GM18499 (cell line): ENCODE results near the gene CCDC137.

Experiments used
- ATAC-seq: cut with Tn5 transposase; IDR thresholded peaks from one replicate; pipeline ENCODE4 v1.9.1; 2021; ENCODE audit warnings: moderate number of reproducible peaks; ENCODE audit not compliant: insufficient read depth, unreplicated experiment

CCDC137 gene

DNA sequence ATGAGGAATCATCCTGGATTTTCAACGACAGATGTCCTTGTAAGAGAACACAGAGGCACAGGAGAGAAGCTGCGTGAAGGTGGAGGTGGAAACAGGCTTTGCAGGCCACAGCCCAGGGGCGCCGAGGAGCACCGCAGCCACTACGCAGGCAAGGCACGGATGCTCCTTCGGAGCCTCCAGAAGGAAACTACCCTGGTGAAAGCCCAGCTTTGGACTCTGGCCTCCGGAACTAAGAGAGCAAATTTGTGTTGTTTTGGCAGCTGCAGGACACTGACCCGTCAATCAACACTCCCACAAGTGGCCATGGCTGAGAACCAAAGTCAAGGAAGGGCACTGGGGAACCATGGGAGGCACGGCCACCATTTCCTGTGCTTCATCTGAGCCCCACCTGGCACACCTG, 13.6 kb downstream of the CCDC137 start:
- no peak for ATAC-seq

DNA sequence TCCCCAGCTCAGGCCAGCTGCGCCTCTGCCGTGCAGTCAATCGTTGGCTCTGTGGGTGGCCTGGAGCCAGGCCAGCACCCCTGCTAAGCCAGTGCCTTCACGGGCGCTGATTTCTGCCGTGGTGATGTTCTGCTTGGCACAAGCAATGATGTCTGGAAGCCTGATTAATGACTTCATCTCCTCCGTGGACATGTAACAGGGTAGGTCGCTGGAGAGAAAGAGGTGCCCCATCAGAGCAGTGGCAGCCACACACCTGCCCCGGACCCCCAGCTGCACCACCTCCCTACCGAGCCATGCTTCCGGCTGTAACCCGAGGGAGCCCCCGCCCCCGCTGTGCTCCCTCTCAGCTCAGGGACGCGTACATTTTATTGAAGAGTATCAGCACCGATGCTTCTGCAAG, 15.1 kb downstream of the CCDC137 start:
- ATAC-seq, result no peak

DNA sequence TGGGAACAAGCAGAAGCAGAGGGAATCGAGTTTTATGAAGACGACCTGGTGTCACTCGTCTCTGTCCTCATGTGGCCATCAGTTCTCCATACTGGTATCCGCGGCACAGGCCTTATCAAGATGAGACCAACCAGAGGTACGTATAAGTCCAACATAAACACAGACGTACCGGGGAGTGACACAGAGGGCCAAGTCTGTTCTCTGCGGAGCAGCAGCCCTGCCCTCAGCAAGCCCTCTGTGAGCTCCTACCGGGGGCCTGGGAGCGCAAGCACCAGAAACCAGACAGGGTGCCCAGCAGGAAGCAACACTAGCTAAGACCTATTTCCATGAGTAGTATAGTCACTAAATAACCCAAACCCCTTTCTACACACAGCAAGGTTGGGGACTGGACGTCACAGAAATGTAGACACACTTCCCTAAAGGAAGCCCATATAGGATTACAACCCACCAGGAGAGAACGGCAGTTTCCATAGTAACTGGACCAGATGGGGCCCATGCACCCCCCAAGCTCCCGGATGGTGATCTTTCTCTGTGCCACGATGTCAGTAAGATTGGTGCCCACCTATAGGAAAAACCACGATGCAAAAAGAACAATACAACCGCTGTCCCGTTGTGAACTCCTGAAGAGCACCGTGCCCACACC, 16.1 kb downstream of the CCDC137 start:
- ATAC-seq, result no peak

DNA sequence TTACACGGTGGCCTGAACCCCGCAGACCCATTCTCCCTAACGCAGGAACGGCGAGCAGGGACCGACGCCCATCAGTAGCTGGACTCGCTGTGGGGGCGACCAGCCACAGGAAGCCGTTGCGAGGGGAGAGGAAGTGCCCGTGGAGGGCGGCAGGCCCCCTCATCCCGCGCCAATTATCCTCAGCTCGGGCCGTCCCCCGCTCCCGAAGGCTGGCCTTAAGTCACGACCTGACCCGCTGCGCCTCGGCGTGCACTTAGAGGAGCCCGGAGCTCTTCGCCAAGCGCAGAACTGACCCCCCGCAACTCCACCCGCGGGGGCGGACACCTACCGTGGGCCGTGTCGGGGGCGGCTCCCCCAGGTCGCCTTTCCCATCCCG, 16.7 kb downstream of the CCDC137 start:
- no peak for ATAC-seq

DNA sequence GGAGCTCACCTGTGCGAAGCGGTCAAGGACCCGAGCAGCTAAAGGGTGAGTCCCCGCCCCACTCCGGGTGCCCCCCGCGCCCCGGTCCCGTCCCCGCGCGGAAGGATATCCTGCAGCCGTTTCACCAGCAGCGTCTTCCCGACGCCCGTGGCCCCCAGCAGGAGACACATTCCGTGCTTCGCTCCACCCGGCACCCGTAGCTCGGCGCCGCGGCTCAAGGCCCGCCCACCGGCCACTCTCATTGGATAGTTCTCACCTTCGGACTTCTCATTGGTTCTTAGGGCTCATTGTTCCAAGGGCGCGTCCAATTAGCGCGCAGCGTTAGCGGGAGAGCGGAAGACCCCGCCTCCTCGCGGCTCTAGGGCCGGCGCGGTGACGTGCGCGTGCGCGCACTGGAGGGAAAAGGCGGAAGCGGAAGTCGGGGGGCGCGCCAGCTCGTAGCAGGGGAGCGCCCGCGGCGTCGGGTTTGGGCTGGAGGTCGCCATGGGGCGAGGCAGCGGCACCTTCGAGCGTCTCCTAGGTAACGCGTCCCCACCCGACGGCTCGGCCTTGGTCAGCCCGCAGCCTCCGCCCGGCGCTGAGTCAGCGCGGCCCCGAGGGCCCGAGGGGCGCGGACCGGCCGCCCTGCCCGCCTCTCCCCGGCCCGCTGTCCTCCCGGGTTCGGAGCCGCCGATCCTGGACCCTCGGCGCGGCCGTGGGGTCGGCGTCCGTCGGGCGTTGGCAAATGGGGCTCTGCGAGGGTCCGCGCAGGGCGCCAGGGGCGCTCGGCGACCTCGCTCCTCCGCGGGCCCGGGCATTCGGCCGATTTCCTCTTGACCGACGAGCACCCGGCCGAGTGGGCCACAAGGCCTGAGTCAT, 17.3 kb downstream of the CCDC137 start, which contains the start of the genes ARL16 and HGS:
TSS of gene ARL16 (minus strand) at position 214 of the 858 bp plus-strand sequence. CDS start at position 170, 44 bp downstream.
TSS of gene HGS (plus strand) at position 428 of the 858 bp plus-strand sequence. CDS start at position 484, 56 bp downstream.
- peak; percentile 92 for ATAC-seq

DNA sequence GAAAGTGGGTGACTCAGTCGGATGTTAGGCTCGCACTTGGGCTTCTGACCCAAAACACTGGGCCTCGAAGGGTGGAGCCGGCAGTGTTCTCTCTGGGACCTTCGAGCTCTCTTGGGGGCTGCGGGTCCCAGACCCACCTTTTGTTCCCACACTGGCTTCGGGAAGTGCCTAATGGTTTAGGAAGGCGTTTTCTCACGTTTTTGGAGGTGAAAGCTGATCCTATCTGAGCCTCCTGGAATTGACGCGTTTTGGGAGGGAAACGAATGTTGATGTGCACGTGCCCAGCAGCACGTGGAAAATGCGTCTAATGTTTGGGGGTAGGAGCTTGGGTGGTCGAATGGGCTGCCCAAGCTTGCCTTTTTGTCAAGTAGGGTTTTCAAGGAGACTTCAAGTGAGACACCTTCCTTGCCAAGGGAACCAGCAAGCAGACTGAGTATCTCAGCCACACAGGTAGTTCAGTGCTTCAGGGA, 17.9 kb downstream of the CCDC137 start:
- no peak for ATAC-seq

DNA sequence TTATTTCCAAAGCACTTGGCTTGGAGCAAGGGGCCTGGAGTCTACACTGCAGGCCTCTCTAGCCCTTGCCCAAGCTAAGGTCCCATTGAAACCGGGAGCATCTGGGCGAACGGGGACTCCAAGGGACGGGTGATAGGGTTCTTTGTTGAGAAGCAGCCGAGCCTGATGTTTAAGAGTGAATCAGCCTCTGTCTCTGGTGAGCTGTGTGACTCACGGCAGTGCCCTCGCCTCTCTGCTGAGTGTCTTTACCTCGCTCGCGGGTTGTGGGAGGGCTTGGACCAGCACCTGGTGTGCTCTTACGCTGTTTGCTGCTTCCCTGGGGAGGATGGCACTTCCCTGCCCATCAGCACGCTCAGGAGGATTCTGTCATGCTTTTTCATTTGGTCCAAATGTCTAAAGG, 18.6 kb downstream of the CCDC137 start:
- ATAC-seq, result no peak

DNA sequence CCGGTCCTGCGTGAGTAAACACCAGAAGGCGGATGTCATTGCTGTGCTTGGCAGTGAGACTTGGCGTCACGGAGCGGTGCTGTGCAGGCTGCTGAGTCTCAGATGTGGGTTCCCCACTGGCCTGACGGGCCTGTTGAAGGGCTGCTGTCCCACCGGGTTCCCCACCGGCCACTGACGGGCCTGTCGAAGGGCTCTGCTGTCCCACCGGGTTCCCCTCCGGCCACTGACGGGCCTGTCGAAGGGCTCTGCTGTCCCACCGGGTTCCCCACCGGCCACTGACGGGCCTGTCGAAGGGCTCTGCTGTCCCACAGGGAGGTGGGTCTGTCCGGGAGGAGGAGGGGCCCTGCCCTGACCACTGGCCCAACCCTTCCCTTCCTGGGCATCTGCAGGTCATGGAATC, 20.1 kb downstream of the CCDC137 start:
- no peak for ATAC-seq

DNA sequence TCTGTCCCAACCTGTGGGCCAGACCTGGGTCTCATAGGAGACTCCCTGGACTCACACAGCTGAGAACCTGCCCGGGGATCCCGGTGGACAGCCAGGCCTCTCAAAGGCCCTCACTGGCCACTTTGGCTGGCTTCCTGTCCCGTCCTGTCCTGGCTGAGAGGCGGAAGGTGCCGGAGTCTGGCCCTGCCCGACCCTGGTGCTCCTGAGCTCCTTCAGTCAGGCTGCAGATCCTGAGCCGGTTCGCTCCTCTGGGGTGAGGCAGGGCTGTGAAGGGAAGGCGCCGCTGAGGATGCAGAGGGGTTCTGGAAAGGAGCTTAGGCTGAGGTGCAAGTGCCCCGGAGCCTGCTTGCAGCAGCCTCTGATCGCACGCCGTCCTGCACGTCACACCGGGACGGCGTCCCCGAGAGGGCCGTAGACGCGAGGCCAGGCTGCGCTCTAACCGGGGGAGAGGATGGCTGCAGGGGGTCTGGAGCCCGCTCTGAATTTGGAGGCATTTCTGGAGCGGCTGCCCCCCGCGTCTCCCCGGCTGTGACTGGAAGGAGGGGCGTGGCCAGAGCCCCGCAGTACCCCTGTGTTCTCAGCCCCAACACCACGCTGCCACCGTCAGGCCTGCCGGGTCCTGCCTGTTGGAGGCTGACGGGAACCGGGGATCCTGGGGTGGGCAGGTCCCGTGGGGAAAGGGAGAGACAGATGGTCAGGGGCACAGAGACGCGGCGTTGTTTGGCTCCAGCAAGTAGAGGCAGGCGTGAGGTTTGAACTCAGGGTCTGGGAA, 21.4 kb downstream of the CCDC137 start:
- no peak for ATAC-seq

DNA sequence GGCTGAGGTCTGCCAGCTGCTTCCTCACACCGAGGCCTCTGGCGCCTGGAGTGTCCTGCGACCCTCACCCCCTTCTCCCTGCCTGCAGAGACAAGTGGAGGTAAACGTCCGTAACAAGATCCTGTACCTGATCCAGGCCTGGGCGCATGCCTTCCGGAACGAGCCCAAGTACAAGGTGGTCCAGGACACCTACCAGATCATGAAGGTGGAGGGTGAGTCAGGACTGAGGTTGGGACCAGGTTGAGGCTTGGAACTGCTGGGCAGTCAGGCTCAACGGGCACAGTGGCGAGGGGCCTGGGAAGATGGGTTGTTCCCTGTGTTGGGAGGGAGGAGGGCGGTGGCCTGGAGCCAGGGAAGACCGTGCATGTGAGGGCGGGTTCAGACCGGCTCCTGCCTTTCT, 22.1 kb downstream of the CCDC137 start:
- ATAC-seq, result no peak

DNA sequence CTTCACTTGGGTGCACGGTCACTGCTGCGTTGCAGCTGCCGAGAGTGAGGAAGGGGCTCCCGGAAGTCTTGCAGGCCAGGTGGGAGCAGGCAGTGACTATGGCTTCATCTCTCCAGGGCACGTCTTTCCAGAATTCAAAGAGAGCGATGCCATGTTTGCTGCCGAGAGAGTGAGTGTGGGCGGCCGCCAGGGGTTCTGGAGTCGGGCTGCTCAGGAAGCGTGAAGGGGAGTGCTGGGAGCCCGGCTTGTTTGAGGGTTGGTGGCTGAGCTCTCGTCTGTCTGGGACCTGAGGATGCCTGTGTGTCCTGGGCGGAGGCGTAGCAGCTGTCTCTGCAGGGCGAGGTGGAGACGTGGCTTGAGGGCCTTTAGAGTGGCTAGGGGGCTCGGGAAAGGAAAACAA, 23.5 kb downstream of the CCDC137 start:
- ATAC-seq, result no peak

DNA sequence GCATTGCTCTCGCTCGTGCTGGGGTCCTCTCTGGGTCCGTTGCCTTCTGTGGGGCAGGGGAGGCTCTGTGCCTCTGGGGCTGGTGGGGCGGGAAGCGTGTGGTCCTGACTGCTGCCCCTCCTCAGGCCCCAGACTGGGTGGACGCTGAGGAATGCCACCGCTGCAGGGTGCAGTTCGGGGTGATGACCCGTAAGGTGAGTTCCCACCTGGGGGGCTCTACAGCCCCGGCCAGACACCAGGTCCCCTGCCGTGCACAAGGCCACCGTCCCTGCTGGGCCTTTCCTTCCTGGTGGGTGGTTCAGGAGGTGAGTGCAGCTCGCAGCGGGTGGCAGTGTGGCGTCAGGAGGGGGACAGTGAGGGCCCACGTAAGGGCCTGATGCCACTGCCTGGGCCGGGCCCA, 24.0 kb downstream of the CCDC137 start:
- no peak for ATAC-seq

DNA sequence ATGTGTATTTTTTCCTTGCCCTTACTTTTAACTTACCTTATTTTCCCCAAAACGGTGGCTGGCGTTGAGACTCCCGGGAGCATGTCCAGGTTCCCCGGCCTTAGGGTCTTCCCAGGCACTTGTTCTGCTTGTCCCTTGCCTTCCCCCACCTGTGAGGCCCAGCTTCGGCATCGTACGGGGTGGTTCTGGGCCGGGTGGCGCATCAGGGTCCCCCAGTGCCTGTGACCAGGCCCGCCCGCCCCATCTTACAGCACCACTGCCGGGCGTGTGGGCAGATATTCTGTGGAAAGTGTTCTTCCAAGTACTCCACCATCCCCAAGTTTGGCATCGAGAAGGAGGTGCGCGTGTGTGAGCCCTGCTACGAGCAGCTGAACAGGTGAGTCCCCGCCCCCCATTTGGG, 24.7 kb downstream of the CCDC137 start:
- no peak for ATAC-seq

DNA sequence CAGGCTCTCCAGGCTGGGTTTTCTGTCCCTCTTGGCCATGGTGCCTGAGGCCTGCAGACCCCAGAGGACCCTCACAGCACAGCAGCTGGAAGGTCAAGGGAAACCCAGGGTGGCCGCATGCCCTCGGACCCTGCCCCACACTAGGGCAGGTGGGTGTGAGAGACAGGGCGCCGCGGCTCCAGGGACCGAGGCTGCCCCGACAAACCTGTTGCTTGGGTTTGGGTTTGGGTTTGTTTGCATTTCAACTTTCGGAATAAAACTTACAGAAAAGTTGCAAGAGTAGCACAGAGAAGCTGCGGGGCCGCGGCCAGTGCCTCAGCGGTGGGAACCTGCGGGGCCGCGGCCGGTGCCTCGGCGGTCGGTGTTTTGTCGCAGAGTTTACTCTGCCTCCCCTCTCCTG, 25.1 kb downstream of the CCDC137 start:
- no peak for ATAC-seq

DNA sequence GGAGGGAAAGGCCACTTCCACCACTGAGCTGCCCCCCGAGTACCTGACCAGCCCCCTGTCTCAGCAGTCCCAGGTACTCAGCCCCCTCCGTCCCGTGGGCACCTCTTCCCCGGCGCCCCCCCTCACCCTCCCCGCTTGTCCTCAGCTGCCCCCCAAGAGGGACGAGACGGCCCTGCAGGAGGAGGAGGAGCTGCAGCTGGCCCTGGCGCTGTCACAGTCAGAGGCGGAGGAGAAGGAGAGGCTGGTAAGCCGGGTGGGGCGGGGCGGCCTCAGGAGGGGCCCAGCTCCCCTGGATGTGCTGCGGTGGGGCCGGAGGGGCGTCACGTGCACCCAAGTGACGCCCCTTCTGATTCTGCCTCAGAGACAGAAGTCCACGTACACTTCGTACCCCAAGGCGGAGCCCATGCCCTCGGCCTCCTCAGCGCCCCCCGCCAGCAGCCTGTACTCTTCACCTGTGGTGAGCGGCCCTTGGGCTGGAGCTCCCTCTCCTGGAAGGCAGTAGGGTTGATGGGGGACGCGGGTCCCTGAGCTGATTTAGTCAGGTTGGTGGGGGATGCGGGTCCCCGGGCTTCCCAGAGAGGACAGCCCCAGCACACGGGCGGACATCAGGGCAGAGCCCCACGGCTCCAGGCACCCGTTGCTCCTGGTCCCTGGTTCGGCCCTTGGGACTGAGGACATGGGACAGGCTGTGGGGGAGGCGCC, 27.1 kb downstream of the CCDC137 start:
- ATAC-seq, result no peak

DNA sequence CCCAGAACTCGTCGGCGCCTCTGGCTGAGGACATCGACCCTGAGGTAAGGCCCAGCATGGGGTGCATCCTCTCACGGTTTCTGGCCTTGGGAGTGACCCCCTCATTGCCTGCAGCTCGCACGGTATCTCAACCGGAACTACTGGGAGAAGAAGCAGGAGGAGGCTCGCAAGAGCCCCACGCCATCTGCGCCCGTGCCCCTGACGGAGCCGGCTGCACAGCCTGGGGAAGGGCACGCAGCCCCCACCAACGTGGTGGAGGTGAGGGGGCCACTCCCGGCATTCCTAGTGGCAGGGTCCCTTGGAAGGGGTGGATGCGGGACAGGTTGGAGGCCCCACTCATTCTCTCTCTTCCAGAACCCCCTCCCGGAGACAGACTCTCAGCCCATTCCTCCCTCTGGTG, 28.3 kb downstream of the CCDC137 start:
- ATAC-seq, result no peak

DNA sequence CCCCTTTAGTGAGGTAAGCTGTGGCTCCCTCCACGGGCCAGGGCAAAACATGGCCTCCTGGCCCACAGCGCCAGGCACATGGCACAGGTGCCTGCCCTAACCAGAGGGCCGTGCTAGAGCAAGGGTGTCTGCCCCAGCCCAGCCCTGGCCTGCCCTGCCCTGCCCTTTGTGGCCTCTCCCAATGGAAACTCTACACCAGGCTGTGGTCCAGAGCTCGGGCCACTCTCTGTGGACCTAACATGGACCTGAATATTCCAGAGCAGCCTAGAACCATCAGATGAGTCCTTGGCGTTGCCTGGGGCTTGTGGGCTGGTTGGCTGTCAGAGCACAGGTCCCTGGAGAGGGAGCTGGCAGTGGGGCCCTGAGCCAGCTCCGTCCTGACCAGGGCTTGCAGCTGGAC, 28.7 kb downstream of the CCDC137 start:
- no peak for ATAC-seq

DNA sequence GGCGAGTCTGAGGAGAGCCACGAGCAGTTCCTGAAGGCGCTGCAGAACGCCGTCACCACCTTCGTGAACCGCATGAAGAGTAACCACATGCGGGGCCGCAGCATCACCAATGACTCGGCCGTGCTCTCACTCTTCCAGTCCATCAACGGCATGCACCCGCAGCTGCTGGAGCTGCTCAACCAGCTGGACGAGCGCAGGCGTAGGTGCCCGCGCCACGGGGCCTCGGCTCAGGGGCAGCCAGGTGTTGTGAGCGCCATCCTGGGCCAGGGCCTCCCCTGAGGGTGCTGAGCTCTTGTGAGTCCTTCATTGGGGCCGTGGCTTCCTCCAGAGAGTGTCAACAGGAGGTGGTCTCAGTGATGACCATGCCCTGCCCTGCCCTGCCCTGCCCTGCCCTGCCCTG, 29.3 kb downstream of the CCDC137 start:
- ATAC-seq, result no peak

DNA sequence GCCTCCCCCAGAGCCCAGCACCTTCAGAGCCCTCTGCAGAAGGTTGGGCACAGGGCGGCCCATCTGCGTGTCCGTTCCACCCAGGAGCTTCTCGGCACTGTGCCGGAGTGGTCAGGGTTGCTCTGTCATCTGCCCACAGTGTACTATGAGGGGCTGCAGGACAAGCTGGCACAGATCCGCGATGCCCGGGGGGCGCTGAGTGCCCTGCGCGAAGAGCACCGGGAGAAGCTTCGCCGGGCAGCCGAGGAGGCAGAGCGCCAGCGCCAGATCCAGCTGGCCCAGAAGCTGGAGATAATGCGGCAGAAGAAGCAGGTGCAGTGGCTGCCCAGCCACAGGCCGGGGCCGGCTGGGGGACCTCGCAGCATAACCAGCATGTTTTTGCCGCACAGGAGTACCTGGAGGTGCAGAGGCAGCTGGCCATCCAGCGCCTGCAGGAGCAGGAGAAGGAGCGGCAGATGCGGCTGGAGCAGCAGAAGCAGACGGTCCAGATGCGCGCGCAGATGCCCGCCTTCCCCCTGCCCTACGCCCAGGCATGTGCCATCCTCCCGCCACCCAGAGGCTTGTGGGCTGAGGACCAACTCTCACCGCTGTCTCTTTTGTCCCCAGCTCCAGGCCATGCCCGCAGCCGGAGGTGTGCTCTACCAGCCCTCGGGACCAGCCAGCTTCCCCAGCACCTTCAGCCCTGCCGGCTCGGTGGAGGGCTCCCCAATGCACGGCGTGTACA, 29.8 kb downstream of the CCDC137 start:
- no peak for ATAC-seq
